Hematopoietic multipotent progenitor cell (in vitro differentiated cells): Measurements from ENCODE around the gene PARP1. TPM values are rescaled to one million over a fixed set of nuclear protein-coding genes. Genes with fewer than 3 reads are reported as not detected.
"Not testable (repeated sequence)": the region's sequence is repeated elsewhere in the genome, so short reads cannot be mapped to it uniquely, and the experiment has no call there.

ENCODE experiments used
- DNase-seq, 3 donors: peaks; one replicate each; pipeline ENCODE4 v3.0.0-alpha.2; 2011 to 2015; ENCODE audit warnings: low read depth in 2 of 3, low spot score in 2 of 3
- total RNA-seq: library from RNA; depleted of rRNA; stranded (reverse); fragments of >200 nt; gene quantifications from one replicate; pipeline ENCODE4 v1.2.3, GENCODE V29; 2012

The PARP1 gene
- total RNA-seq, 1 donor = 292 TPM

- DNase-seq = no peak
Observed at GRCh38 chr1:226357416-226357815, 50.5 kb downstream of the PARP1 start.

- DNase-seq = no peak
Observed at GRCh38 chr1:226355669-226356551, 52.0 kb downstream of the PARP1 start.

DNA sequence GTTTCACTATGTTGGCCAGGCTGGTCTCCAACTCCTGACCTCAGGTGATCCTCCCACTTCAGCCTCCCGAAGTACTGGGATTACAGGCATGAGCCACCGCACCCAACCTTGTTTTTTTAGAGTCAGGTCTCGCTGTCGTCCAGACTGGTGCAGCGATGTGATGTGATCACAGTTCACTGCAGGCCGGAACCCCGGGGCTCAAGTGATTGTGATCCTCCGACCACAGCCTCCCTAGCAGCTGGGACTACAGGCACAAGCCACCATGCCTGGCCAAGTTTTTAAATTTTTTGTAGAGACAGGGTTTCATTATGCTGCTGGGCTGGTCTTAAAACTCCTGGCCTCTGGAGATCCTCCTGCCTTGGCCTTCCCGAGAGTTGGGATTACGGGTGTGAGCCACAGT, 52.9 kb downstream of the PARP1 start:
- no peak for DNase-seq

GRCh38 chr1:226353698-226354525, 54.0 kb downstream of the PARP1 start:
- DNase-seq = no peak

- no peak for DNase-seq
Observed at GRCh38 chr1:226351709-226352108, 56.2 kb downstream of the PARP1 start.

- DNase-seq = no peak
Observed at GRCh38 chr1:226350519-226350865, 57.4 kb downstream of the PARP1 start.

DNA sequence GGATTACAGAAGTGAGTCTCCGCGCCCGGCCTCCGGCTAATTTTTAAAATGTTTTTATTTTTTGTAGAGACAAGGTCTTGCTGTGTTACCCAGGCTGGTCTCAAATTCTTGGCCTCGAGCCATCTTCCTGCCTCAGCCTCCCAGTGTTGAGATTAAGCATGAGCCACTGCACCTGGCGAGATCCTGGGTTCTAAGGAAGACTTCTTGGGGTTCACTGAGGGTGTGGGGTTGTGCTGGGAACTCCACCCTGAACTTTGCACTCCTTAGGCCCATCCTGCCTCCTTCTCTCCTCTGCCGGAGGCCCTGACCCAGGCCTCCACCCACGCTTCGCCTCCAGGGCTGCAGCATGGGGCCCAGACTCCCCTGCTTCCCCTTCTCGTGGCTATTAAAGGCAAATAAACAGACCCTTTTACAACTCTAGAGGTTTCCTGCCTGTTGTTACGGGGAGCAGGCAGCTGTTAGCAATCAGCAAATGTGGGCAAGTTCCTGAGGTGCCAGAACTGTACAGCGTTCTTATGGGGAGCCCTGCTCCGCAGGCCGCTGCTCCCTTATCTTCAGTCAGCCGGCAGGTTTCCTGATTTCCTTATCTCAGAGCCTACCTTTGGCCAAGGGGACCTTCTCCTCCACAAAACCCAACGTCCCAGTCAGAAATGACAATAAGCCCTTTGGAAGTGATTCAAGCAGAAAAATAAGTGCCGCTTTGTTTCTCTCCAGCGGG, 57.9 kb downstream of the PARP1 start:
- DNase-seq = peak in 2 of 3 donors; percentile 65 to 79

GRCh38 chr1:226349081-226349480, 58.8 kb downstream of the PARP1 start:
- DNase-seq = no peak

DNA sequence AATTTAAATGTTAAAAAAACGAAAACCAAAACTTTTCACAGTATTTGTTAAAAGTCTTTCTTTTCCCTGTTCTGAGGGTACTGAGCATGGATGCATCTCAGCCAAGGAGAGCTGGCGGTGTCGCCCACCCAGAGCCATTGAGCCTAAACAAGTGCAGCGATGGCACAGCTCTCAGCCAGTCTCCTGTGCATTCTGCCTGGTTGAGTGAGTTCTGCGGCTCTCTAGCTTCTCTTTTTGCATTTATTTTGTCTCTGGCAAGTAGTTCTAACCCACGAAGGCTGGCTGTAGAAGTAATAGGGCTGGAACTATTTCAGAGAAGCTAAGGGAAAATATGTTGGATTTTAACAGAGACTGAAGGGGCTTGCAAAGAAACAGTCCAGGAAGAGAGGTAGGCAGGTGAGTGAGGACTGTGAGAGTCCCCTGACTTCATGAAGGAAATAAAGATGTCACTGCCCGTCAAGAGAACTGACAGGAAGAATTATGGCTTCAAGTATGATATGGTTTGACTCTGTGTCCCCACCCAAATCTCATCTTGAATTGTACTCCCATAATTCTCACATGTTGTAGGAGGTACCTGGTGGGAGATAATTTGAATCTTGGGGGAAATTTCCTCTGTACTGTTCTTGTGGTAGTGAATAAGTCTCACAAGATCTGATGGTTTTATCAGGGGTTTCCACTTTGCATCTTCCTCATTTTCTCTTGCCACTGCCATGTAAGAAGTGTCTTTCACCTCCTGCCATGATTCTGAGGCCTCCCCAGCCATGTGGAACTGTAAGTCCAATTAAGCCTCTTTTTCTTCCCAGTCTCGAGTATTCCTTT, 63.2 kb downstream of the PARP1 start:
- no peak for DNase-seq

DNA sequence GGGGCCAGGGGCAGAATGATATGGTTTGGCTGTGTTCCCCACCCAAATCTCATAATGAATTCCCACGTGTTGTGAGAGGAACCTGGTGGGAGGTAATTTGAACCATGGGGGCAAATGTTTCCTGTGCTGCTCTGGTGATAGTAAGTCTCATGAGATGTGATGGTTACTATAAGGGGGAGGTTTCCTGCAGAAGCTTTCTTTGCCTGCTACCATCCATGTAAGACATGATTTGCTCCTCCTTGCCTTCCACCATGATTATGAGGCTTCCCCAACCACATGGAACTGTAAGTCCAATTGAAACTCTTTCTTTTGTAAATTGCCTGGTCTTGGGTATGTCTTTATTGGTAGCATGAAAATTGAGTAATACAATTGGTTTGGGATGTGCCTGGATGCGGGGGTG, 65.2 kb downstream of the PARP1 start:
- no peak for DNase-seq

DNA sequence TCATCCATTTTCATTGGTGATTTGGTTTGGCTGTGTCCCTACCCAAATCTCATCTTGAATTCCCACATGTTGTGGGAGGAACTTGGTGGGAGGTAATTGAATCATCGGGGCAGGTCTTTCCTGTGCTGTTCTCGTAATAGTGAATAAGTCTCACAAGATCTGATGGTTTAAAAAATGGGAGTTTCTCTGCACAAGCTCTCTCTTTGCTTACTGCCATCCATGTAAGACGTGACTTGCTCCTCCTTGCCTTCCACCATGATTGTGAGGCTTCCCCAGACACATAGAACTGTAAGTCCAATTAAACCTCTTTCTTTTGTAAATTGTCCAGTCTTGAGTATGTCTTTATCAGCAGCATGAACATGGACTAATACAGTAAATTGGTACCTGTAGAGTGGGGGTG, 67.8 kb downstream of the PARP1 start:
- not testable (repeated sequence) for DNase-seq

- DNase-seq = no peak
Observed at GRCh38 chr1:226337276-226337875, 70.5 kb downstream of the PARP1 start.

DNA sequence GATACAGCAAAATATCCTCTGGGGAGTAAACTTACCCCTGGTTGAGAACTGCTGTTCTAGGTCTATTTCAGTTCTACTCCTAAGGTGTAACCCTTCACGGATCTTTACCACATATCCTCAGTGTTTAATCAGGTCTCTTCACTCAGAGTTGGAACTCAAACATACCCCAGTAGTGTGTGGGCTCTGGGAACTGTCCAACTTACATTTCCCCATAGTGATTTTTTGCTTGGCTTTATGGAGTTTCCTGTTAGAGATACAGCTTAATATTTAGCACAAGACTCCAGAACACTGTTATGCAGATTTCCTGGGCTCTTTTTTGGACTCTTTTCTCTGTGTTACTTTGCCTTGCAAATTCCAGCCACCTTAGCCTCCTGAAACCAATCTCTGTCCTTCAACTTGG, 72.2 kb downstream of the PARP1 start:
- no peak for DNase-seq

GRCh38 chr1:226332947-226333346, 74.9 kb downstream of the PARP1 start:
- DNase-seq = no peak

DNA sequence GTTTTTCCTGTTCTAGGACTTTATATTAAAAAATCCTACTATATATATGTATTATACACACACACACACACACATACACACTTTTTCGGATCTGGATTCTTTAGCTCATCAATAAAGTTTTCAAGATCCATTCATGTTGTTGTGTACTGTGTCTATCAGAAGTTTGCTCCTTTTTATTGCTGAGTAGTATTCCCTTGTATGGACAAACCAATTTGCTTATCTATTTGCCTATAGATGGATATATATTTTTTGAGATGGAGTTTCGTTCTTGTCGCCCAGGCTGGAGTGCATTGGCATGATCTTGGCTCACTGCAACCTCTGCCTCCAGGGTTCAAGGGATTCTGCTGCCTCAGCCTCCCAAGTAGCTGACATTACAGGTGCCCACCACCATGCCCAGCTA, 78.7 kb downstream of the PARP1 start:
- DNase-seq = no peak

- DNase-seq = peak in 1 of 3 donors; percentile 37
Observed at GRCh38 chr1:226327761-226328162, 80.1 kb downstream of the PARP1 start.

DNA sequence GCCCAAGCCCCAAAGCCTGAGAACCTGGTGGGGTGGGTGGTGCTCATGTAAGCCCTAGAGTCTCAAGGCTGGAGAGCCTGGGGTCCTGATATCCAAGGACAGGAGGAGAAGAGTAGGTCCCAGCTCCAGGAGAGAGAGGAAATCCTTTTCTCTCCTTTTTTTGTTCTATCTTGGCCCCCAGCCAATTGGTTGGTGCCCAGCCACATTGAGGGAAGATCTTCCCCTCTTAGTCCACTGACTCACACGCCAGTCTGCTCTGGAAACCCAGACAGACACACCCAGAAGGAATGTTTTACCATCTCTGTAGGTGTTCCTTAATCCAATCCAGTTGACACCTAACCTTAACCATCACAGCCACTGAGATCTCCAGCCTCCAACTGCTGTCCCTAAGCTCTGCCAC, 82.7 kb downstream of the PARP1 start:
- no peak for DNase-seq

DNA sequence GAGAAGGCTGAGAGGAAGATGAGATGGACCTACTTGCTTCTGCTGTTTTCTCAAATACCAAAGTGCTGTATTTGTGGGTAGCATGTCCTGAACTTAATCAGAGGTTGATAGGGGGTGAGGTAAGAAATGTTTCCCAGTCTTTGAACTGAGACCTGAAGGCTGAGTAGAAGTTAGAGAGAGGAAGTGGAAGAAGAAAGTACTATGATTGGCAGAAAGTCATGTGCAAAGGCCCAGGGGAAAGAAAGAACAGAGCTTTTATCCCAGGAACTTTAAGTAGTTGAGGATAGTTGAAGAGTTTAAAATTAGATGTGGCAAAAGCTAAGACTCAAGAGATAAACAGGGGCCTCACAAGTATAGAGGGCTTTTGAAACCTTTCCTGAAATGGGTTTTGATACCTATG, 83.4 kb downstream of the PARP1 start:
- DNase-seq = no peak

- no peak for DNase-seq
Observed at GRCh38 chr1:226322986-226323385, 84.9 kb downstream of the PARP1 start.

DNA sequence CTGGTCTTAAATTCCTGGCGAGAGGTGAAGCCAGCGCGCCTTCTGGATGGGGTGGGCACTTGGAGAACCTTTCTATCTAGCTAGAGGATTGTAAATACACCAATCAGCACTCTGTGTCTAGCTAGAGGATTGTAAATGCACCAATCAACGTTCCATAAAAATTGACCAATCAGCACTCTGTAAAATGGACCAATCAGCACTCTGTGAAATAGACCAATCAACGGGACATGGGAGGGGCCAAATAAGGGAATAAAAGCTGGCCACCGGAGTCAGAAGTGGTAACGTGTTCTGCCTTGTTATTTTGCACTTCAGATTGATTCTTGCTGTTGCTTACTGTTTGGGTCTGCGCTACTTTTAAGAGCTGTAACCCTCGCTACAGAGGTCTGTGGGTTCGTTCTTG, 87.0 kb downstream of the PARP1 start:
- DNase-seq = no peak
